ENCODE results near the gene CD300C.

The CD300C gene

DNA sequence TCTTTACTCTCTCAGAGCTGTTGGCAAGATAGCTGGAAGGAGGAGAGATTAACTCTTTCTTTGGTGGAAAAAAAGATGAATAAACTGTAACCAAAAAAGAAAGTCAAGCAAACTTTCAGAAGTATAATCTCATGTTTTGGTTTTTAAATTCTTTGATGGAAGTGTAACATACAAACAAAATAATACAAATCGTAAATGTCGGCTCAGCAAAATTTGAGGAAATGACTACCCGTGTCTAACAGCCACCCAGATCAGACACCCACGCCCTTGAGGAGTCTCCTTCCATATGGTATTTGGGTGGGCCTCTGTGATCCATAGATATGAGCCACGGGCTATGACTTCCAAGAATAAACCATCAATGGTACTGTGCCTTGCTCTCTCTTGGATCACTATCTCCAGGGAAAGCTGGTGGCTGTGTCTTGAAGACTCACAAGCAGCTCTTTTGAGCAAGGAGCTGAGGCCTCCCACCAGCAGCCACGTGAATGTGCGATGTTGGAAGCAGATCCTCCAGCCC lies 9.6 kb upstream of the CD300C start:
- Mint-ChIP-seq H3K27me3 (ENCODE audit: low read depth, poor library complexity) (peaks cover 30% of the 10 kb centered on the region), H3K9me3 (peaks cover 29% of the 10 kb centered on the region), H3K27ac (no peak overlapping the region), H3K4me1 (peaks cover 21% of the 10 kb centered on the region), H3K4me3 (no peak overlapping the region), H3K36me3 (ENCODE audit: low read depth) (no peaks in the 10 kb centered on the region)
- DNase-seq: no peak
- TF ChIP-seq, protein P1, sequence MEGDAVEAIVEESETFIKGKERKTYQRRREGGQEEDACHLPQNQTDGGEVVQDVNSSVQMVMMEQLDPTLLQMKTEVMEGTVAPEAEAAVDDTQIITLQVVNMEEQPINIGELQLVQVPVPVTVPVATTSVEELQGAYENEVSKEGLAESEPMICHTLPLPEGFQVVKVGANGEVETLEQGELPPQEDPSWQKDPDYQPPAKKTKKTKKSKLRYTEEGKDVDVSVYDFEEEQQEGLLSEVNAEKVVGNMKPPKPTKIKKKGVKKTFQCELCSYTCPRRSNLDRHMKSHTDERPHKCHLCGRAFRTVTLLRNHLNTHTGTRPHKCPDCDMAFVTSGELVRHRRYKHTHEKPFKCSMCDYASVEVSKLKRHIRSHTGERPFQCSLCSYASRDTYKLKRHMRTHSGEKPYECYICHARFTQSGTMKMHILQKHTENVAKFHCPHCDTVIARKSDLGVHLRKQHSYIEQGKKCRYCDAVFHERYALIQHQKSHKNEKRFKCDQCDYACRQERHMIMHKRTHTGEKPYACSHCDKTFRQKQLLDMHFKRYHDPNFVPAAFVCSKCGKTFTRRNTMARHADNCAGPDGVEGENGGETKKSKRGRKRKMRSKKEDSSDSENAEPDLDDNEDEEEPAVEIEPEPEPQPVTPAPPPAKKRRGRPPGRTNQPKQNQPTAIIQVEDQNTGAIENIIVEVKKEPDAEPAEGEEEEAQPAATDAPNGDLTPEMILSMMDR (IDR thresholded peaks at IDR 0.05): no peak

GRCh38 chr17:74554909-74555308 lies 9.0 kb upstream of the CD300C start:
- TF ChIP-seq, protein P1 (IDR thresholded peaks at IDR 0.05): no peak
- Mint-ChIP-seq H3K36me3 (ENCODE audit: low read depth) (no peaks in the 10 kb centered on the region), H3K27ac (peak overlapping the region; percentile 36), H3K4me1 (peaks cover 27% of the 10 kb centered on the region), H3K9me3 (peaks cover 29% of the 10 kb centered on the region), H3K4me3 (no peak overlapping the region), H3K27me3 (ENCODE audit: low read depth, poor library complexity) (peaks cover 30% of the 10 kb centered on the region)
- DNase-seq: no peak

DNA sequence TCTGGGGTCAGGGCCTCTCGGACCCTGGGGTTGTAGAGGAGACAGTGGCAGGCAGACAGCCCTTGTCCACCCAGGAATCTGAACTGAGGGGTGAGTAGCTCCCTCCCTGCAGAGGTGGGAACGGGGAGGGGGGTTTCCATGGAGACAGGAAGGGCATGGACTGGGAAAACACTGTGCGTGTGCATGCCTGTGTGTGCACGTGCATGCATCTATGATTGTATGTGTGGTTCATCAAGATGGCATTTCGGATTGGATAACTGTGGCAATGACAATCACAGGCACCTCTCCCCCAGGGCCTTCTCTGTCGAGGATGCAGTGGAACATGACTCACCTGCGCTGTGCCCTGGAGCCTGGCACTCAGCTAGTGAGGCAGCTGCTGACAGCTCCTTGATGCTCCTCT lies 6.1 kb upstream of the CD300C start:
- H3K4me3 Mint-ChIP-seq: no peak overlapping the region
- H3K27ac Mint-ChIP-seq: no peak overlapping the region
- peaks cover 28% of the 10 kb centered on the region for H3K27me3 Mint-ChIP-seq (ENCODE audit: low read depth, poor library complexity)
- peak; percentile 24 for DNase-seq
- H3K9me3 Mint-ChIP-seq: peaks cover 11% of the 10 kb centered on the region
- H3K36me3 Mint-ChIP-seq (ENCODE audit: low read depth): no peaks in the 10 kb centered on the region
- H3K4me1 Mint-ChIP-seq: peaks cover 27% of the 10 kb centered on the region
- TF ChIP-seq, protein P1 (IDR thresholded peaks at IDR 0.05): no peak

DNA sequence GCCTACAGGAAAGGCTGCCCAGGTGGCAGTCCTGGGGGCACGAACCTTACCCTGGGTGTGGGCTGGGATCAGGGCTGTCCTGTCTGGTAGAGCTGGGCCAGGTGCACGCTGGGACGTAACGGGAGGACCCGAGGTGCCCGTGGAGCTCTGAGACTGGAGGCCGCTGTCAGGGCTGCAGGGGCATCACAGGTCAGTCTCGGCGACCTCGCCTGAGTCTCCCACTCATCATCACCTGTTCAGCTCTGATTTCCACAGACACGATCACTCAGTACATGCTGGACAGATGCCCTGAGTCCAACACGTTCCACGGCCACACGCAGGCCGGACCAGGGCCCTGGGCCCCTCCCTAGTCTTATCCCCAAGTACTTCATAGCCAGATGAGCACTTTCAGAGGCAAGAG lies 4.7 kb upstream of the CD300C start:
- Mint-ChIP-seq H3K4me3 (no peak overlapping the region), H3K27me3 (ENCODE audit: low read depth, poor library complexity) (peaks cover 32% of the 10 kb centered on the region), H3K36me3 (ENCODE audit: low read depth) (no peaks in the 10 kb centered on the region), H3K4me1 (peaks cover 27% of the 10 kb centered on the region), H3K27ac (no peak overlapping the region), H3K9me3 (no peaks in the 10 kb centered on the region)
- DNase-seq: no peak
- TF ChIP-seq, protein P1 (IDR thresholded peaks at IDR 0.05): no peak

- Mint-ChIP-seq H3K9me3 (no peaks in the 10 kb centered on the region), H3K27me3 (ENCODE audit: low read depth, poor library complexity) (peaks cover 31% of the 10 kb centered on the region), H3K4me1 (peaks cover 37% of the 10 kb centered on the region), H3K27ac (no peak overlapping the region), H3K36me3 (ENCODE audit: low read depth) (no peaks in the 10 kb centered on the region), H3K4me3 (no peak overlapping the region)
- TF ChIP-seq, protein P1 (IDR thresholded peaks at IDR 0.05): no peak
- DNase-seq: no peak
Observed at GRCh38 chr17:74549343-74549742, 3.4 kb upstream of the CD300C start.

- no peaks in the 10 kb centered on the region for H3K36me3 Mint-ChIP-seq (ENCODE audit: low read depth)
Observed at GRCh38 chr17:74547736-74548135, 1.8 kb upstream of the CD300C start.

More at GRCh38 chr17:74547736-74548135, 1.8 kb upstream of the CD300C start:
- H3K27ac Mint-ChIP-seq: no peak overlapping the region
- TF ChIP-seq, protein P1 (IDR thresholded peaks at IDR 0.05): no peak
- H3K4me1 Mint-ChIP-seq: peaks cover 37% of the 10 kb centered on the region
- peaks cover 20% of the 10 kb centered on the region for H3K27me3 Mint-ChIP-seq (ENCODE audit: low read depth, poor library complexity)
- no peak for DNase-seq
- no peaks in the 10 kb centered on the region for H3K9me3 Mint-ChIP-seq
- no peak overlapping the region for H3K4me3 Mint-ChIP-seq
